GM12878 (cell line): ENCODE data around the gene NOVA1.

Source experiments
- CREB1 ChIP-seq: IDR thresholded peaks from 2 replicates; pipeline ENCODE4 v1.6.1; 2012; ENCODE audit warnings: low read depth, mild to moderate bottlenecking, inconsistent platforms
- EP300 ChIP-seq, 2 experiments: fragments of 150-350 bp in 1 of 2; IDR thresholded peaks; 2 replicates each; pipeline ENCODE4 v1.6.1; 2011 to 2012; ENCODE audit warnings: low read depth in 2 of 2, low read length in 2 of 2, borderline replicate concordance in 1 of 2, improper control_type of control experiment in 1 of 2, inconsistent platforms in 1 of 2; ENCODE audit not compliant: control insufficient read depth in 1 of 2
- EZH2 ChIP-seq: IDR thresholded peaks from 2 replicates; pipeline ENCODE4 v1.6.1; 2012; ENCODE audit warnings: low read depth, mild to moderate bottlenecking, control low read depth, inconsistent platforms, low read length, borderline replicate concordance; ENCODE audit not compliant: control insufficient read depth
- FOXM1 ChIP-seq: IDR thresholded peaks from 2 replicates; pipeline ENCODE4 v1.6.1; 2012; ENCODE audit warnings: low read depth, mild to moderate bottlenecking, inconsistent platforms, low read length, moderate library complexity
- KDM1A ChIP-seq: fragments of 200-600 bp; sonication (generic); IDR thresholded peaks from 2 replicates; pipeline ENCODE4 v1.6.1; 2016; ENCODE audit warnings: borderline replicate concordance
- TAF1 ChIP-seq: IDR thresholded peaks from 2 replicates; pipeline ENCODE4 v1.6.1; 2011; ENCODE audit warnings: mild to moderate bottlenecking, low read depth, low read length, borderline replicate concordance
- ZNF274 ChIP-seq: IDR thresholded peaks from one replicate; pipeline ENCODE4 v1.8.0; 2011; ENCODE audit not compliant: insufficient read length, insufficient read depth
- TF ChIP-seq, protein P1 (sequence below): fragments of 450-650 bp; IDR thresholded peaks from 2 replicates; pipeline ENCODE4 v1.6.1; 2018; ENCODE audit warnings: mild to moderate bottlenecking, low read depth, moderate library complexity; ENCODE audit not compliant: partially characterized antibody
- TF ChIP-seq, protein P2 (sequence below), 3 experiments: IDR thresholded peaks in 2 of 3; conservative IDR thresholded peaks in 1 of 3; 2 replicates each; pipeline ENCODE4 v1.5.1; 2011; ENCODE audit warnings: low read depth in 3 of 3, low read length in 3 of 3, mild to moderate bottlenecking in 3 of 3, control low read depth in 2 of 3, moderate library complexity in 2 of 3, inconsistent platforms in 1 of 3, mixed read lengths in 1 of 3; ENCODE audit not compliant: control insufficient read depth in 2 of 3, insufficient read depth in 1 of 3; ENCODE audit errors: extremely low read depth in 1 of 3
- TF ChIP-seq, protein P3 (sequence below): fragments of 450-650 bp; formaldehyde crosslinking; IDR thresholded peaks from 2 replicates; pipeline ENCODE4 v1.4.0; 2022; ENCODE audit warnings: mild to moderate bottlenecking, moderate library complexity
- TF ChIP-seq, protein P4 (sequence below): fragments of 450-650 bp; IDR thresholded peaks from 2 replicates; pipeline ENCODE4 v1.6.1; 2018; ENCODE audit warnings: borderline replicate concordance, mild to moderate bottlenecking; ENCODE audit not compliant: partially characterized antibody

GRCh38 chr14:26601856-26602255 lies 4.0 kb upstream of the NOVA1 start:
- TF ChIP-seq, protein P1, sequence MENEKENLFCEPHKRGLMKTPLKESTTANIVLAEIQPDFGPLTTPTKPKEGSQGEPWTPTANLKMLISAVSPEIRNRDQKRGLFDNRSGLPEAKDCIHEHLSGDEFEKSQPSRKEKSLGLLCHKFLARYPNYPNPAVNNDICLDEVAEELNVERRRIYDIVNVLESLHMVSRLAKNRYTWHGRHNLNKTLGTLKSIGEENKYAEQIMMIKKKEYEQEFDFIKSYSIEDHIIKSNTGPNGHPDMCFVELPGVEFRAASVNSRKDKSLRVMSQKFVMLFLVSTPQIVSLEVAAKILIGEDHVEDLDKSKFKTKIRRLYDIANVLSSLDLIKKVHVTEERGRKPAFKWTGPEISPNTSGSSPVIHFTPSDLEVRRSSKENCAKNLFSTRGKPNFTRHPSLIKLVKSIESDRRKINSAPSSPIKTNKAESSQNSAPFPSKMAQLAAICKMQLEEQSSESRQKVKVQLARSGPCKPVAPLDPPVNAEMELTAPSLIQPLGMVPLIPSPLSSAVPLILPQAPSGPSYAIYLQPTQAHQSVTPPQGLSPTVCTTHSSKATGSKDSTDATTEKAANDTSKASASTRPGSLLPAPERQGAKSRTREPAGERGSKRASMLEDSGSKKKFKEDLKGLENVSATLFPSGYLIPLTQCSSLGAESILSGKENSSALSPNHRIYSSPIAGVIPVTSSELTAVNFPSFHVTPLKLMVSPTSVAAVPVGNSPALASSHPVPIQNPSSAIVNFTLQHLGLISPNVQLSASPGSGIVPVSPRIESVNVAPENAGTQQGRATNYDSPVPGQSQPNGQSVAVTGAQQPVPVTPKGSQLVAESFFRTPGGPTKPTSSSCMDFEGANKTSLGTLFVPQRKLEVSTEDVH = no peak
- TF ChIP-seq, protein P2, sequence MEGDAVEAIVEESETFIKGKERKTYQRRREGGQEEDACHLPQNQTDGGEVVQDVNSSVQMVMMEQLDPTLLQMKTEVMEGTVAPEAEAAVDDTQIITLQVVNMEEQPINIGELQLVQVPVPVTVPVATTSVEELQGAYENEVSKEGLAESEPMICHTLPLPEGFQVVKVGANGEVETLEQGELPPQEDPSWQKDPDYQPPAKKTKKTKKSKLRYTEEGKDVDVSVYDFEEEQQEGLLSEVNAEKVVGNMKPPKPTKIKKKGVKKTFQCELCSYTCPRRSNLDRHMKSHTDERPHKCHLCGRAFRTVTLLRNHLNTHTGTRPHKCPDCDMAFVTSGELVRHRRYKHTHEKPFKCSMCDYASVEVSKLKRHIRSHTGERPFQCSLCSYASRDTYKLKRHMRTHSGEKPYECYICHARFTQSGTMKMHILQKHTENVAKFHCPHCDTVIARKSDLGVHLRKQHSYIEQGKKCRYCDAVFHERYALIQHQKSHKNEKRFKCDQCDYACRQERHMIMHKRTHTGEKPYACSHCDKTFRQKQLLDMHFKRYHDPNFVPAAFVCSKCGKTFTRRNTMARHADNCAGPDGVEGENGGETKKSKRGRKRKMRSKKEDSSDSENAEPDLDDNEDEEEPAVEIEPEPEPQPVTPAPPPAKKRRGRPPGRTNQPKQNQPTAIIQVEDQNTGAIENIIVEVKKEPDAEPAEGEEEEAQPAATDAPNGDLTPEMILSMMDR (IDR thresholded peaks at IDR 0.05 in 2 of 3, conservative IDR thresholded peaks at IDR 0.05 in 1 of 3; ENCODE audit: control insufficient read depth in 2 of 3, extremely low read depth in 1 of 3, insufficient read depth in 1 of 3, low read depth in 3 of 3, low read length in 3 of 3) = no peak
- no peak for TF ChIP-seq TAF1
- no peak for TF ChIP-seq EZH2
- no peak for TF ChIP-seq FOXM1
- TF ChIP-seq KDM1A = no peak
- no peak for TF ChIP-seq EP300 (IDR thresholded peaks at IDR 0.05; ENCODE audit: borderline replicate concordance in 1 of 2, control insufficient read depth in 1 of 2, low read depth in 2 of 2, low read length in 2 of 2)
- no peak for TF ChIP-seq CREB1
- TF ChIP-seq ZNF274 = no peak
- TF ChIP-seq, protein P3, sequence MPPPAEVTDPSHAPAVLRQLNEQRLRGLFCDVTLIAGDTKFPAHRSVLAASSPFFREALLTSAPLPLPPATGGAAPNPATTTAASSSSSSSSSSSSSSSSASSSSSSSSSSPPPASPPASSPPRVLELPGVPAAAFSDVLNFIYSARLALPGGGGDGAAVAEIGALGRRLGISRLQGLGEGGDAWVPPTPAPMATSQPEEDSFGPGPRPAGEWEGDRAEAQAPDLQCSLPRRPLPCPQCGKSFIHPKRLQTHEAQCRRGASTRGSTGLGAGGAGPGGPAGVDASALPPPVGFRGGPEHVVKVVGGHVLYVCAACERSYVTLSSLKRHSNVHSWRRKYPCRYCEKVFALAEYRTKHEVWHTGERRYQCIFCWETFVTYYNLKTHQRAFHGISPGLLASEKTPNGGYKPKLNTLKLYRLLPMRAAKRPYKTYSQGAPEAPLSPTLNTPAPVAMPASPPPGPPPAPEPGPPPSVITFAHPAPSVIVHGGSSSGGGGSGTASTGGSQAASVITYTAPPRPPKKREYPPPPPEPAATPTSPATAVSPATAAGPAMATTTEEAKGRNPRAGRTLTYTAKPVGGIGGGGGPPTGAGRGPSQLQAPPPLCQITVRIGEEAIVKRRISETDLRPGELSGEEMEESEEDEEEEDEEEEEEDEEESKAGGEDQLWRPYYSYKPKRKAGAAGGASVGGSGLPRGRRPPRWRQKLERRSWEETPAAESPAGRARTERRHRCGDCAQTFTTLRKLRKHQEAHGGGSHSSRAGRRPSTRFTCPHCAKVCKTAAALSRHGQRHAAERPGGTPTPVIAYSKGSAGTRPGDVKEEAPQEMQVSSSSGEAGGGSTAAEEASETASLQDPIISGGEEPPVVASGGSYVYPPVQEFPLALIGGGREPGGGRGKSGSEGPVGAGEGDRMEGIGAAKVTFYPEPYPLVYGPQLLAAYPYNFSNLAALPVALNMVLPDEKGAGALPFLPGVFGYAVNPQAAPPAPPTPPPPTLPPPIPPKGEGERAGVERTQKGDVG (CRISPR knock-in tag) = no peak
- TF ChIP-seq, protein P4, sequence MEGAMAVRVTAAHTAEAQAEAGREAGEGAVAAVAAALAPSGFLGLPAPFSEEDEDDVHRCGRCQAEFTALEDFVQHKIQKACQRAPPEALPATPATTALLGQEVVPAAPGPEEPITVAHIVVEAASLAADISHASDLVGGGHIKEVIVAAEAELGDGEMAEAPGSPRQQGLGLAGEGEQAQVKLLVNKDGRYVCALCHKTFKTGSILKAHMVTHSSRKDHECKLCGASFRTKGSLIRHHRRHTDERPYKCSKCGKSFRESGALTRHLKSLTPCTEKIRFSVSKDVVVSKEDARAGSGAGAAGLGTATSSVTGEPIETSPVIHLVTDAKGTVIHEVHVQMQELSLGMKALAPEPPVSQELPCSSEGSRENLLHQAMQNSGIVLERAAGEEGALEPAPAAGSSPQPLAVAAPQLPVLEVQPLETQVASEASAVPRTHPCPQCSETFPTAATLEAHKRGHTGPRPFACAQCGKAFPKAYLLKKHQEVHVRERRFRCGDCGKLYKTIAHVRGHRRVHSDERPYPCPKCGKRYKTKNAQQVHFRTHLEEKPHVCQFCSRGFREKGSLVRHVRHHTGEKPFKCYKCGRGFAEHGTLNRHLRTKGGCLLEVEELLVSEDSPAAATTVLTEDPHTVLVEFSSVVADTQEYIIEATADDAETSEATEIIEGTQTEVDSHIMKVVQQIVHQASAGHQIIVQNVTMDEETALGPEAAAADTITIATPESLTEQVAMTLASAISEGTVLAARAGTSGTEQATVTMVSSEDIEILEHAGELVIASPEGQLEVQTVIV = no peak
